Measurements from ENCODE around the gene STRADA. TPM values are rescaled to one million over a fixed set of nuclear protein-coding genes. Genes with fewer than 3 reads are reported as not detected.

The STRADA gene
- total and polyA plus RNA-seq, 9 of the 15 experiments (the other 6 are each of a cell fraction or from before 2014, with no cell fraction given), result 6.6 to 33.0 (median 20.5) TPM

GRCh38 chr17:63773272-63774140, 31.9 kb upstream of the STRADA start, which contains the start of gene CCDC47 (continued):
- TF ChIP-seq FOXO4 (CRISPR knock-in tag; IDR thresholded peaks at IDR 0.05) (0 out of 2 replicates have a peak, but pooled peaks have one; percentile 36), XRCC4 (IDR thresholded peaks at IDR 0.05; ENCODE audit: extremely low read depth, insufficient read depth, insufficient read length) (no peak), ZNF407 (IDR thresholded peaks at IDR 0.05; ENCODE audit: low read depth) (peak; percentile 88), SRF (CRISPR knock-in tag; IDR thresholded peaks at IDR 0.05) (no peak; a peak in 1 of 4 replicates), TOE1 (IDR thresholded peaks at IDR 0.05; ENCODE audit: borderline replicate concordance) (peak; percentile 80; the same call in 1 of the 2 replicates), TOE1 (CRISPR knock-in tag; IDR thresholded peaks at IDR 0.05; ENCODE audit: borderline replicate concordance, low read depth) (0 out of 2 replicates have a peak, but pooled peaks have one; percentile 52), SMAD2 (IDR thresholded peaks at IDR 0.05; ENCODE audit: low read depth, low read length) (no peak), E2F3 (CRISPR knock-in tag; IDR thresholded peaks at IDR 0.05) (0 out of 2 replicates have a peak, but pooled peaks have one; percentile 47), ZC3H4 (CRISPR knock-in tag; IDR thresholded peaks at IDR 0.05; ENCODE audit: borderline replicate concordance) (no peak), TCF15 (CRISPR knock-in tag; IDR thresholded peaks at IDR 0.05) (0 out of 2 replicates have a peak, but pooled peaks have one; percentile 41), RFX7 (CRISPR knock-in tag; IDR thresholded peaks at IDR 0.05) (no peak), ZNF780A (CRISPR knock-in tag; IDR thresholded peaks at IDR 0.05) (no peak)

All from K562 (cell line).